Heart right ventricle (tissue), 16 donors: ENCODE results near the gene DROSHA. TPM values are rescaled to one million over a fixed set of nuclear protein-coding genes. Genes with fewer than 3 reads are reported as not detected.

Source experiments
- ATAC-seq, 8 donors: fragments of 200-7000 bp; cut with Tn5 transposase; one replicate each; pipeline ENCODE4 v1.9.1; 2020; ENCODE audit warnings: mild to moderate bottlenecking in 8 of 8, moderate library complexity in 8 of 8, moderate number of reproducible peaks in 1 of 8
- DNase-seq, 2 donors: peaks; one replicate each; pipeline ENCODE4 v3.0.0-alpha.2; 2020
- H3K27ac ChIP-seq, 10 donors: fragments of 200-600 bp; sonication (generic) in 2 of 10; one replicate each; pipeline versions ENCODE4 v1.5.0 to v1.8.0; 2020 to 2022; ENCODE audit warnings: mild to moderate bottlenecking in 3 of 10
- H3K27me3 ChIP-seq, 7 donors: fragments of 200-600 bp; one replicate each; pipeline ENCODE4 v1.8.0; 2021 to 2022; ENCODE audit warnings: mild to moderate bottlenecking in 2 of 7
- H3K36me3 ChIP-seq, 9 donors: fragments of 200-600 bp; sonication (generic) in 1 of 9; one replicate each; pipeline versions ENCODE4 v1.5.0 to v1.8.0; 2020 to 2022; ENCODE audit warnings: mild to moderate bottlenecking in 2 of 9
- H3K4me1 ChIP-seq, 9 donors: fragments of 200-600 bp; sonication (generic) in 1 of 9; one replicate each; pipeline versions ENCODE4 v1.5.0 to v1.8.0; 2020 to 2022; ENCODE audit warnings: mild to moderate bottlenecking in 4 of 9
- H3K4me3 ChIP-seq, 10 donors: fragments of 200-600 bp; sonication (generic) in 2 of 10; one replicate each; pipeline versions ENCODE4 v1.5.0 to v1.8.0; 2020 to 2022; ENCODE audit warnings: mild to moderate bottlenecking in 7 of 10, moderate library complexity in 2 of 10
- H3K9me3 ChIP-seq, 11 donors: fragments of 200-600 bp in 10 of 11; sonication (generic) in 2 of 11; one replicate each; pipeline versions ENCODE4 v1.5.0 to v1.8.0; 2013 to 2022; ENCODE audit warnings: mild to moderate bottlenecking in 2 of 11, control low read depth in 1 of 11, moderate library complexity in 1 of 11
- WGBS, 2 donors: extraction: QIAGEN DNeasy Blood & Tissue Kit; methylation state at CpG; one replicate each; pipeline ENCODE4 v1.1.7; 2013; ENCODE audit warnings: inconsistent platforms in 1 of 2; 5-methylcytosine and 5-hydroxymethylcytosine counted together
- intact Hi-C, 10 donors: fragments of 100-400 bp; cut with DNase I; formaldehyde crosslinking; loops; one replicate each; pipeline versions ENCODE4 v1.11.1 to v1.14.2; 2022
- polyA plus RNA-seq, 2 donors: library from polyadenylated mRNA; stranded (reverse); fragments of 200-250 nt; gene quantifications; one replicate each; pipeline ENCODE4 v1.2.3, GENCODE V29; 2013
- total RNA-seq, 10 donors: library from RNA; stranded (reverse); fragmentation: NEBNext Ultra II Directional in 3 of 10; extraction: Animal tissue kit (Norgen Biotek cat#: 25700) in 3 of 10; gene quantifications; one replicate each; pipeline versions ENCODE4 v1.2.1 to v1.2.4, GENCODE V29; 2021 to 2023
- TF ChIP-seq, protein P1 (sequence below), 9 donors: fragments of 200-600 bp; sonication (generic) in 2 of 9; IDR thresholded peaks; one replicate each; pipeline versions ENCODE4 v1.5.0 to v1.8.0; 2021 to 2022; ENCODE audit warnings: antibody characterized with exemption in 9 of 9, mild to moderate bottlenecking in 5 of 9, moderate library complexity in 1 of 9
- donor health status: Arrhythmogenic right ventricular cardiomyopathy.
- donor health status: ischemic (EF 13 %, LVEDD 7.1; RV severe dilation, severe dysfunction).
- donor health status: healthy with polysubstance abuse.
- donor health status: DM: no; HTN: yes; CAD: no.
- donor health status: DM: no; HTN: no; CAD: no.
- donor health status: ischemic (EF 25% LVEDD 6.9; RV normal size, moderate dysfunction).
- donor health status: ischemic (EF 25% LVEDD 5.7; RV mildly dilated, moderate dysfunction).
- donor health status: healthy.
- donor health status: DM: yes; HTN: yes; CAD: no.
- donor health status: Ischemic cardiomyopathy.
- donor health status: ischemic (EF 35%, LVEDD 5.7; RV mildly dilated, moderate dysfunction).
- donor health status: nonischemic (EF 11% LVEDD 7.7; RV severe dilation, severe dysfunction).
- donor health status: DM: yes; HTN: yes; CAD: no.
- donor health status: PGD.
- donor health status: ischemic (EF 29% LVEDD 5.4; RV normal size, mild dysfunction).
- donor health status: nonischemic (EF 23%, LVEDD 6.1; RV moderate dilation, normal function).

The DROSHA gene
- total and polyA plus RNA-seq, 12 donors: 29.8 to 47.6 (median 36.2) TPM

- H3K9me3 ChIP-seq: no peaks in the 10 kb centered on the region
- no peak overlapping the region for H3K27ac ChIP-seq
- H3K4me3 ChIP-seq: no peak overlapping the region
- intact Hi-C loops: no loop called here
- no peaks in the 10 kb centered on the region for H3K4me1 ChIP-seq
- H3K36me3 ChIP-seq: peaks cover 0 to 100% (median 44%) of the 10 kb centered on the region in 9 donors
- 97 to 99% methylated on average over 4 of the region's 4 CpGs for WGBS, 2 donors
- DNase-seq (no peak), ATAC-seq (no peak)
- no peaks in the 10 kb centered on the region for H3K27me3 ChIP-seq
- TF ChIP-seq, protein P1, sequence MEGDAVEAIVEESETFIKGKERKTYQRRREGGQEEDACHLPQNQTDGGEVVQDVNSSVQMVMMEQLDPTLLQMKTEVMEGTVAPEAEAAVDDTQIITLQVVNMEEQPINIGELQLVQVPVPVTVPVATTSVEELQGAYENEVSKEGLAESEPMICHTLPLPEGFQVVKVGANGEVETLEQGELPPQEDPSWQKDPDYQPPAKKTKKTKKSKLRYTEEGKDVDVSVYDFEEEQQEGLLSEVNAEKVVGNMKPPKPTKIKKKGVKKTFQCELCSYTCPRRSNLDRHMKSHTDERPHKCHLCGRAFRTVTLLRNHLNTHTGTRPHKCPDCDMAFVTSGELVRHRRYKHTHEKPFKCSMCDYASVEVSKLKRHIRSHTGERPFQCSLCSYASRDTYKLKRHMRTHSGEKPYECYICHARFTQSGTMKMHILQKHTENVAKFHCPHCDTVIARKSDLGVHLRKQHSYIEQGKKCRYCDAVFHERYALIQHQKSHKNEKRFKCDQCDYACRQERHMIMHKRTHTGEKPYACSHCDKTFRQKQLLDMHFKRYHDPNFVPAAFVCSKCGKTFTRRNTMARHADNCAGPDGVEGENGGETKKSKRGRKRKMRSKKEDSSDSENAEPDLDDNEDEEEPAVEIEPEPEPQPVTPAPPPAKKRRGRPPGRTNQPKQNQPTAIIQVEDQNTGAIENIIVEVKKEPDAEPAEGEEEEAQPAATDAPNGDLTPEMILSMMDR (IDR thresholded peaks at IDR 0.05): no peak
These were observed 29.4 kb downstream of the DROSHA start for GRCh38 chr5:31502506-31502905.

- 79 to 85% methylated on average over 4 of the region's 4 CpGs for WGBS, 2 donors
- intact Hi-C loops: no loop called here
- H3K9me3 ChIP-seq: no peaks in the 10 kb centered on the region
- H3K36me3 ChIP-seq: peaks cover 0 to 100% (median 50%) of the 10 kb centered on the region in 9 donors
- no peak overlapping the region for H3K27ac ChIP-seq
- DNase-seq (no peak), ATAC-seq (no peak)
- no peaks in the 10 kb centered on the region for H3K4me1 ChIP-seq
- no peaks in the 10 kb centered on the region for H3K27me3 ChIP-seq
- H3K4me3 ChIP-seq: no peak overlapping the region
- TF ChIP-seq, protein P1 (IDR thresholded peaks at IDR 0.05): no peak
These were observed 31.6 kb downstream of the DROSHA start for GRCh38 chr5:31500256-31500655.

GRCh38 chr5:31496891-31497290, 35.0 kb downstream of the DROSHA start:
- Histone ChIP-seq H3K36me3 (peaks cover 0 to 100% (median 51%) of the 10 kb centered on the region in 9 donors), H3K4me1 (no peaks in the 10 kb centered on the region), H3K27me3 (no peaks in the 10 kb centered on the region), H3K9me3 (no peaks in the 10 kb centered on the region), H3K27ac (no peak overlapping the region), H3K4me3 (no peak overlapping the region)
- TF ChIP-seq, protein P1 (IDR thresholded peaks at IDR 0.05): no peak
- DNase-seq (no peak), ATAC-seq (peak in 1 of 8 donors; percentile 34)
- intact Hi-C loops: no loop called here
- 81 to 96% methylated on average over 6 of the region's 6 CpGs for WGBS, 2 donors

GRCh38 chr5:31496301-31496700, 35.6 kb downstream of the DROSHA start:
- no peaks in the 10 kb centered on the region for H3K9me3 ChIP-seq
- ATAC-seq (no peak), DNase-seq (no peak)
- intact Hi-C loops: no loop called here
- H3K4me1 ChIP-seq: no peaks in the 10 kb centered on the region
- no peak overlapping the region for H3K27ac ChIP-seq
- TF ChIP-seq, protein P1 (IDR thresholded peaks at IDR 0.05): no peak
- H3K27me3 ChIP-seq: no peaks in the 10 kb centered on the region
- WGBS, 2 donors: 91 to 95% methylated on average over 2 of the region's 2 CpGs
- H3K36me3 ChIP-seq: peaks cover 0 to 100% (median 55%) of the 10 kb centered on the region in 9 donors
- H3K4me3 ChIP-seq: no peak overlapping the region
